Fibroblast of villous mesenchyme (primary cell): ENCODE measurements around the gene DHRS3. TPM values are rescaled to one million over a fixed set of nuclear protein-coding genes. Genes with fewer than 3 reads are reported as not detected.

Source experiments
- DNase-seq: peaks from one replicate; pipeline ENCODE4 v3.0.0-alpha.2; 2010; ENCODE audit warnings: low read depth
- H3K4me3 ChIP-seq: 2 replicates; pipeline ENCODE4 v1.5.1; 2011; ENCODE audit warnings: low read depth, mild to moderate bottlenecking, low read length
- CTCF ChIP-seq: IDR thresholded peaks from 2 replicates; pipeline ENCODE4 v1.5.1; 2012; ENCODE audit warnings: low read depth, mild to moderate bottlenecking, low read length; ENCODE audit not compliant: insufficient read depth
- total RNA-seq: library from RNA; depleted of rRNA; stranded (reverse); fragments of >200 nt; gene quantifications from 2 replicates; pipeline ENCODE4 v1.2.3, GENCODE V29; 2012

The DHRS3 gene
- total RNA-seq, 1 donor: 137 TPM

- no peak for DNase-seq
- no peak for TF ChIP-seq CTCF
- no peak overlapping the region for H3K4me3 ChIP-seq
Measured at GRCh38 chr1:12544357-12544756, 73.7 kb downstream of the DHRS3 start.

- DNase-seq: no peak
- H3K4me3 ChIP-seq: no peak overlapping the region
- TF ChIP-seq CTCF: no peak
Measured at GRCh38 chr1:12543740-12544154, 74.3 kb downstream of the DHRS3 start.

- DNase-seq: no peak
- no peak for TF ChIP-seq CTCF
- H3K4me3 ChIP-seq: no peak overlapping the region
Measured at GRCh38 chr1:12542616-12543592, 75.1 kb downstream of the DHRS3 start.

GRCh38 chr1:12542138-12542465, 75.9 kb downstream of the DHRS3 start:
- no peak for DNase-seq
- TF ChIP-seq CTCF: no peak
- H3K4me3 ChIP-seq: no peak overlapping the region

GRCh38 chr1:12541274-12542137, 76.5 kb downstream of the DHRS3 start:
- peak; percentile 90 for DNase-seq
- no peak for TF ChIP-seq CTCF
- no peak overlapping the region for H3K4me3 ChIP-seq

- no peak for DNase-seq
- no peak overlapping the region for H3K4me3 ChIP-seq
- TF ChIP-seq CTCF: no peak
Measured at GRCh38 chr1:12540580-12541273, 77.3 kb downstream of the DHRS3 start.
